Loucy (cell line): ENCODE data around the gene ZFYVE28.

Source experiments
- H2AFZ ChIP-seq: fragments of 200-600 bp; sonication (generic); 2 replicates; pipeline ENCODE4 v1.6.0; 2016; ENCODE audit warnings: antibody characterized with exemption, mild to moderate bottlenecking, low read length, moderate library complexity
- H3F3A ChIP-seq: fragments of 200-600 bp; 2 replicates; pipeline ENCODE4 v1.6.0; 2016; ENCODE audit warnings: antibody characterized with exemption, low read depth, mild to moderate bottlenecking
- H3K27me3 ChIP-seq: fragments of 200-600 bp; sonication (generic); 2 replicates; pipeline ENCODE4 v1.6.1; 2014; ENCODE audit warnings: low read length, mild to moderate bottlenecking; ENCODE audit not compliant: insufficient read depth, poor library complexity, severe bottlenecking
- H3K36me3 ChIP-seq: fragments of 200-600 bp; sonication (generic); 2 replicates; pipeline ENCODE4 v1.6.1; 2016; ENCODE audit warnings: low read length; ENCODE audit not compliant: insufficient read depth
- H3K4me1 ChIP-seq: fragments of 200-600 bp; sonication (generic); 2 replicates; pipeline ENCODE4 v1.5.1; 2014; ENCODE audit warnings: low read length, mild to moderate bottlenecking; ENCODE audit not compliant: insufficient read depth, poor library complexity, severe bottlenecking
- H3K4me2 ChIP-seq: fragments of 200-600 bp; sonication (generic); 2 replicates; pipeline ENCODE4 v1.6.0; 2014; ENCODE audit warnings: antibody characterized with exemption, low read length, low read depth, mild to moderate bottlenecking; ENCODE audit not compliant: poor library complexity, severe bottlenecking
- H3K4me3 ChIP-seq: fragments of 200-600 bp; sonication (generic); 2 replicates; pipeline ENCODE4 v1.5.1; 2014; ENCODE audit warnings: low read length, mild to moderate bottlenecking, mixed read lengths; ENCODE audit not compliant: poor library complexity, severe bottlenecking
- H3K79me2 ChIP-seq: fragments of 200-600 bp; sonication (generic); 2 replicates; pipeline ENCODE4 v1.6.1; 2014; ENCODE audit warnings: low read length; ENCODE audit not compliant: insufficient read depth
- H3K9ac ChIP-seq: fragments of 200-600 bp; sonication (generic); 2 replicates; pipeline ENCODE4 v1.6.0; 2014; ENCODE audit warnings: mild to moderate bottlenecking, low read depth, low read length, moderate library complexity; ENCODE audit not compliant: poor library complexity, severe bottlenecking
- H3K9me2 ChIP-seq: fragments of 200-600 bp; sonication (generic); replicated peaks from 2 replicates; pipeline ENCODE4 v1.6.1; 2016; ENCODE audit warnings: low read depth, low read length, mixed read lengths
- H3K9me3 ChIP-seq: fragments of 200-600 bp; sonication (generic); 2 replicates; pipeline ENCODE4 v1.6.1; 2014; ENCODE audit warnings: mild to moderate bottlenecking, antibody characterized with exemption, low read length, low read depth; ENCODE audit not compliant: insufficient read depth
- H4K20me1 ChIP-seq: fragments of 200-600 bp; sonication (generic); 2 replicates; pipeline ENCODE4 v1.6.0; 2014; ENCODE audit warnings: antibody characterized with exemption, low read length, mild to moderate bottlenecking; ENCODE audit not compliant: insufficient read depth, poor library complexity, severe bottlenecking
- EZH2phosphoT487 ChIP-seq: fragments of 200-600 bp; IDR thresholded peaks from 2 replicates; pipeline ENCODE4 v1.6.1; 2018; ENCODE audit warnings: antibody characterized with exemption, mild to moderate bottlenecking, moderate library complexity, borderline replicate concordance
- TF ChIP-seq, protein P1 (sequence below): fragments of 200-600 bp; sonication (generic); conservative IDR thresholded peaks from 2 replicates; pipeline ENCODE4 v1.5.1; 2014; ENCODE audit warnings: mild to moderate bottlenecking, antibody characterized with exemption, low read length

Gene ZFYVE28

DNA sequence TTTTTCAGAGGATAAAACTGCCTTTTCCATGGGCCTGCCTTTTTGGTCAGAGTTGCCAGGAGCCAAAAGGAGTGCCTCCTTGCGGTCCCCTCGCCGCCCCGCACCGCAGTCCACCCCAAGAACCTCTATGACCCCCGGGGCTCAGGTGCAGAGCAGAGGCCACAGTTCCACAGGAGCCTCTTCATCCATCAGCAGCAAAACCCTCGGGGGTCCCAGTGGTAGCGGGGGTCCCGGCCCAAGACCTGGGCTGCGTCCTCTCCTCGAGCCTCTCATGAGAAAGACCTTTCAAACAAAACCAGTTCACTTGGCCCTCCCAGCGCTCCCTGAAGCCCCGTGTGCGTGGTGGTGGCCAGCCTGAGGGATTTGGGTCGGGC lies 16.8 kb downstream of the ZFYVE28 start:
- Histone ChIP-seq H2AFZ (no peak overlapping the region), H3K4me3 (no peak overlapping the region), H3K9ac (no peak overlapping the region)

DNA sequence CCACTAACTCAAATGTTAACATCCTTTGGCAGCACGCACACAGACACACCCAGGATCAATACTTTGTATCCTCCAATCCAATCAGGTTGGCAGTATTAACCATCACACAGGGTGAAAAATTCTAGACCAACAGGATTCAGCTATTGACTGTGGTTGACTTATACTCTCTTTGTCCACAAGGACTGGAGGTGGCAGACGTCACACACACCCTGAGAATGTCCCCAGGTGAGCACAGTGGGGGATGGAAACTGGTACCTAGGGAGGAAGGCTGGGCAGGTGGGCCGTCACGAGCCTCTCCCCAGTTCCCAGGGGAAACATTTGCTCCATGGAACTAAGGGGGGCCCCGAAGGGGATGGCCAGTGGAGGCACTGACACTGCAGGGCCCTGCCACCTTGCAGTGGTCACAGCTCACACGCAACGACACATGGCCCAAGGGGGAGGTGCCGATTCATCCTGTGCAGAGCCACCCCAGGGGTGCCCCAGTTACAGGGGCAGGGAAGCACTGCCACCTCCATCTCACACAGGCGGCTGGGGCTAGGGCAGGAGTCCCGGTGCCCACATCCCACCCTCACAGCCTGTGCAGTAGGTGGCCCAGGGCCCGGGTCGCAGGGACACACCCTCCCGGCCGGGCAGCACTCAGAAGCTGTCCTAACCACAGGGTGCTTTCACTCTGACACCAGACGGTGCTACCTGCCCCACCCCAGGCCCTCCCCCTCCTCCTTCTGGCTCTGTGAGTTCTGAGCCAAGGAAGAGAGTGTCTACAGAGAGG lies 17.4 kb downstream of the ZFYVE28 start:
- Histone ChIP-seq H3K4me3 (no peak overlapping the region), H4K20me1 (no peaks in the 10 kb centered on the region), H3K79me2 (no peaks in the 10 kb centered on the region), H3K4me1 (no peaks in the 10 kb centered on the region), H3K9me2 (no peaks in the 10 kb centered on the region), H2AFZ (no peak overlapping the region), H3K27me3 (no peaks in the 10 kb centered on the region), H3K4me2 (no peak overlapping the region), H3K9me3 (no peaks in the 10 kb centered on the region), H3K36me3 (no peaks in the 10 kb centered on the region), H3K9ac (no peak overlapping the region), H3F3A (no peaks in the 10 kb centered on the region)
- no peak for TF ChIP-seq EZH2phosphoT487
- TF ChIP-seq, protein P1, sequence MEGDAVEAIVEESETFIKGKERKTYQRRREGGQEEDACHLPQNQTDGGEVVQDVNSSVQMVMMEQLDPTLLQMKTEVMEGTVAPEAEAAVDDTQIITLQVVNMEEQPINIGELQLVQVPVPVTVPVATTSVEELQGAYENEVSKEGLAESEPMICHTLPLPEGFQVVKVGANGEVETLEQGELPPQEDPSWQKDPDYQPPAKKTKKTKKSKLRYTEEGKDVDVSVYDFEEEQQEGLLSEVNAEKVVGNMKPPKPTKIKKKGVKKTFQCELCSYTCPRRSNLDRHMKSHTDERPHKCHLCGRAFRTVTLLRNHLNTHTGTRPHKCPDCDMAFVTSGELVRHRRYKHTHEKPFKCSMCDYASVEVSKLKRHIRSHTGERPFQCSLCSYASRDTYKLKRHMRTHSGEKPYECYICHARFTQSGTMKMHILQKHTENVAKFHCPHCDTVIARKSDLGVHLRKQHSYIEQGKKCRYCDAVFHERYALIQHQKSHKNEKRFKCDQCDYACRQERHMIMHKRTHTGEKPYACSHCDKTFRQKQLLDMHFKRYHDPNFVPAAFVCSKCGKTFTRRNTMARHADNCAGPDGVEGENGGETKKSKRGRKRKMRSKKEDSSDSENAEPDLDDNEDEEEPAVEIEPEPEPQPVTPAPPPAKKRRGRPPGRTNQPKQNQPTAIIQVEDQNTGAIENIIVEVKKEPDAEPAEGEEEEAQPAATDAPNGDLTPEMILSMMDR: no peak

More for the DNA sequence above, 16.8 kb downstream of the ZFYVE28 start:
- no peaks in the 10 kb centered on the region for H3K9me2 ChIP-seq
- no peaks in the 10 kb centered on the region for H3K4me1 ChIP-seq
- H3K36me3 ChIP-seq: no peaks in the 10 kb centered on the region
- no peaks in the 10 kb centered on the region for H4K20me1 ChIP-seq
- no peaks in the 10 kb centered on the region for H3K9me3 ChIP-seq
- no peaks in the 10 kb centered on the region for H3K79me2 ChIP-seq
- TF ChIP-seq EZH2phosphoT487: no peak
- TF ChIP-seq, protein P1: no peak
- H3K4me2 ChIP-seq: no peak overlapping the region
- no peaks in the 10 kb centered on the region for H3K27me3 ChIP-seq
- H3F3A ChIP-seq: no peaks in the 10 kb centered on the region

DNA sequence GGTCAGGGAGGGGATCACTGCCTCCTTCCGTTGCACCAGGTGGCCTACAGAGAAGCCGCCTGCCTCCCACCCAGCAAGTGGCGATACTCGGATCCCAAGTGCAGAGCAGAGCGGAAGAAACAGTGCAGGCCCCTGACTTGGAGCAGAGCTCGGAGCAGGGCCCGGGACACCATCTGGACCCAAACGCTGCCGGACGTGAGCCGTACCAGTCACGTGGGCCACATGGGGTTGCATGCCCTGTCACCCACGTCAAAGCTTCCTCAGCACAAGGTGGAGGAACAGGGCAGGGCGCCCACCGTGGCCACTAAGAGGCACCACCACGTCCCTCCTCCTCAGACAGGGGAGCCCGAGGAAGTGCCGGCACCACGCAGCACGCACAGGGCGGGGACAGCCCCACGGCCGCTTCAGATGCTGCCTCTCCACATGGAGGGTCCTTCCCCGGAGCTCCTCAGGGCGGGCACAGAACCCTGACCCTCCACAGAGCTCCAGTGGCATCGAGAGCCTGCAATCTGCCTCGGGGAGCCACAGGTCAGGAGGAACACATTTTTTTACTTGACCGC lies 18.7 kb downstream of the ZFYVE28 start:
- TF ChIP-seq, protein P1: no peak
- no peak for TF ChIP-seq EZH2phosphoT487
- no peak overlapping the region for H3K9ac ChIP-seq
- no peaks in the 10 kb centered on the region for H3K79me2 ChIP-seq
- H3K4me2 ChIP-seq: no peak overlapping the region
- H3F3A ChIP-seq: no peaks in the 10 kb centered on the region
- no peak overlapping the region for H2AFZ ChIP-seq
- H3K27me3 ChIP-seq: no peaks in the 10 kb centered on the region
- no peaks in the 10 kb centered on the region for H3K9me3 ChIP-seq
- no peaks in the 10 kb centered on the region for H3K9me2 ChIP-seq
- no peak overlapping the region for H3K4me3 ChIP-seq
- H3K36me3 ChIP-seq: no peaks in the 10 kb centered on the region
- no peaks in the 10 kb centered on the region for H4K20me1 ChIP-seq
- no peaks in the 10 kb centered on the region for H3K4me1 ChIP-seq
